IPS-15b (cell line): ENCODE results near the gene FBLN1.
"Not testable (repeated sequence)": the region's sequence is repeated elsewhere in the genome, so short reads cannot be mapped to it uniquely, and the experiment has no call there.

Experiments used
- H3K27me3 ChIP-seq: one replicate; pipeline ENCODE4 v1.6.1; 2013; ENCODE audit warnings: low read length; ENCODE audit not compliant: control insufficient read depth, insufficient read depth
- H3K36me3 ChIP-seq: one replicate; pipeline ENCODE4 v1.6.1; 2013; ENCODE audit warnings: low read length; ENCODE audit not compliant: control insufficient read depth, insufficient read depth
- H3K4me1 ChIP-seq: one replicate; pipeline ENCODE4 v1.6.1; 2013; ENCODE audit warnings: mild to moderate bottlenecking, low read length; ENCODE audit not compliant: control insufficient read depth, insufficient read depth
- H3K4me3 ChIP-seq: one replicate; pipeline ENCODE4 v1.5.1; 2013; ENCODE audit warnings: low read depth, low read length
- H3K9ac ChIP-seq: one replicate; pipeline ENCODE4 v1.6.1; 2013; ENCODE audit warnings: low read depth, mild to moderate bottlenecking, low read length
- H3K9me3 ChIP-seq: one replicate; pipeline ENCODE4 v1.6.1; 2013; ENCODE audit warnings: mild to moderate bottlenecking, low read length; ENCODE audit not compliant: control insufficient read depth, insufficient read depth

The FBLN1 gene

DNA sequence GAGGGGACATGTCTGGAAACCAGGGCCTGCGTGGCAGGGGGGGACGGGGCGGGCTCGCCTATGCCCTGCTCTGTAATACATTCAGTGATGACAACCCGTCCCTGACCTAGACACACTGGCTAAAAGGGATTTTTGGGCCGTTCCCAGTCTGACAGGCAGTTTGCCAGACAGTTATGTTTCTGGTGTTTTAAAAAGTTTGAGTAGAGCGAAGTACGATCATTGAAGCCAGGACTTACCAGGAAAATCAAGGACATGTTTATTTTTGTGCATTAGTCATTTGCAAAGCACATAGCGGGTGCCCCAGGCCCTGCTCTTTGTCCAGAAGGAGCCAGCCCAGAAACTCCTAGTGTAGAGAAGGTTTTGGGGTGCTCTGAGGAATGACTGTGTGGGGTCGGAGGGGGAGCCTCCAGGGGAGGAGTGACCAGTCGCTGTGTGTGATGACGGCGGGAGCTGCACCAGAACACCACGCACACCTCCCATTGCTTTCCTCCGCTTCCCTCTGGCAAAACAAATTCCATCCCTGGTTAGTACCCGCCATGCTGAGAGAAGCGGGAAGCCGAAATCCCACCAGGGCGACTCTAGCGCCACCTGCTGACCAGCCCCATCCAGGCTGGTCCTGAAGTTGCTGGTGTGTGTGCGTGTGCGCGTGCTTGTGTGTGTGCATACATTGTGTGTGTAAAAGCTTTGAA, 50.8 kb downstream of the FBLN1 start:
- H3K27me3 ChIP-seq, result no peaks in the 10 kb centered on the region
- peaks cover 24% of the 10 kb centered on the region for H3K36me3 ChIP-seq
- no peaks in the 10 kb centered on the region for H3K9me3 ChIP-seq
- H3K4me3 ChIP-seq, result no peak overlapping the region
- no peak overlapping the region for H3K9ac ChIP-seq
- no peaks in the 10 kb centered on the region for H3K4me1 ChIP-seq

DNA sequence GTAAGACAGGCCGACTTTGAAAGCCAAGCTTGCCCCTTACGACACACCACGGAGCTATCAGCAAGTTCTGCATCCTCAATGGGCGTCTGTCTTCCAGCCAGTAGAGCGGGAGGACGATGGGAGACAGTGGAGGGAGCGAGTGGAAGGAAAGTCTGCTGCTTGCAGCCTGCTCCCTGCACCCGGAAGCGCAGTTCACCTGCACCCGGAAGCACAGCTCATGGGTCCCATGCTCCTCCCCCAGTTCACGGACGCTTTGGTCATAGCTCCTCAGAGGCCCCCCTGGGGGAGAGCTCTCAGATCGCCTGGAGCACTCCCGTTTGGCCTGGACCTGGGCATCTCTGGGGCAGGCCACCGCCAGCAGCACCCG, 51.3 kb downstream of the FBLN1 start:
- Histone ChIP-seq H3K36me3 (peaks cover 19% of the 10 kb centered on the region), H3K9me3 (no peaks in the 10 kb centered on the region), H3K4me3 (no peak overlapping the region), H3K9ac (no peak overlapping the region), H3K27me3 (no peaks in the 10 kb centered on the region), H3K4me1 (no peaks in the 10 kb centered on the region)

DNA sequence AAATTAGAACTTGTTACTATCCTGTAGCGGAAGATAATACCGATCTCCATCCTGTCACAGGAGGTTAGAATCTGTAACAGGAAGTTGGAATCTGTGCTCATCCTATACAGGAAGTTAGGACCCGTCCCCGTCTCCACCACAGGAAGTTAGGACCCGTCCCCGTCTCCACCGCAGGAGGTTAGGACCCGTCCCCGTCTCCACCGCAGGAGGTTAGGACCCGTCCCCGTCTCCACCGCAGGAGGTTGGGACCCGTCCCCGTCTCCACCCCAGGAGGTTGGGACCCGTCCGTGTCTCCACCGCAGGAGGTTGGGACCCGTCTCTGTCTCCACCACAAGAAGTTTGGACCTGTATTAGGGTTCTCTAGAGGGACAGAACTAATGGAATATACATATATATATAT, 52.2 kb downstream of the FBLN1 start:
- Histone ChIP-seq H3K4me1 (no peaks in the 10 kb centered on the region), H3K36me3 (peaks cover 18% of the 10 kb centered on the region), H3K9ac (no peak overlapping the region), H3K4me3 (no peak overlapping the region), H3K9me3 (no peaks in the 10 kb centered on the region), H3K27me3 (no peaks in the 10 kb centered on the region)

DNA sequence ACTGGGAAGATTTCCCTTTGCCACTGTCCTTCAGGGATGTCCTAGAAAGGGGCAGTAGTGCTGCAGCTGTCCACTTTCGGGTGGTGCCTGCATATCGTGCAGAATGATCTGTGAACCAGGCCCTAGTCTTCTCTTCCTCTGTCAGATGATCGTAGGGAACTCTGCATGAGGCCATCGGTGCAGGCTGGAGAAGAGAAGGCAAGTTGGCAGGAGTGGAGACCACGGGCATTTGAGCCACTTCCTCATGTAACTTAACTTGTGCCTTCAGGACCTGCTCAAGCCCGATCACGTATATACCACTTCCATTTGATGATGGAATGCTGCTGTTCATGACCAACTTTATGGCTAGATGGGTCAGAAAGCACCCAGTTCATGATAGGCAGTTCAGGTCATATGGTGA, 55.2 kb downstream of the FBLN1 start:
- H3K9me3 ChIP-seq, H3K27me3 ChIP-seq, H3K4me3 ChIP-seq, H3K4me1 ChIP-seq, H3K9ac ChIP-seq: not testable (repeated sequence)
- peaks cover 18% of the 10 kb centered on the region for H3K36me3 ChIP-seq

DNA sequence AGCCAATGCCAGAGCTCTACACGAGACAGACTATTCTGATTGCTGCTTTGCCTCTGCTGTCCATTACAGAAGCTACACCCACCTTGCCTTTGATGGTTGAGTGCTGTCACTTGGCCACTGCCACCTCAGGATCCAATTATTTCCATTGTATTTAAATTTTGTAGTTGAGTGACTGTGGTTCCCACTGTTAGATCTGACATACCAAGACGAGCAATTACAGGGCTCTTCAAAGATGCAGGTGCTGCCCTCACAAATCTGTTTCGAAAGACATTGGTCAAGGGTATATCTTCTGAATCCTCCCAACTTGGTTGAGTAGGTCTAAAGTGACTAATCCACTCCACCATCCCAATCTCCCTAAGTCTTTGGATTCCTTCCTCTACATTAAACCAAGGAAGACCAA, 57.4 kb downstream of the FBLN1 start:
- H3K36me3 ChIP-seq, result peaks cover 22% of the 10 kb centered on the region
- H3K27me3 ChIP-seq, H3K9me3 ChIP-seq, H3K9ac ChIP-seq, H3K4me1 ChIP-seq, H3K4me3 ChIP-seq: not testable (repeated sequence)

DNA sequence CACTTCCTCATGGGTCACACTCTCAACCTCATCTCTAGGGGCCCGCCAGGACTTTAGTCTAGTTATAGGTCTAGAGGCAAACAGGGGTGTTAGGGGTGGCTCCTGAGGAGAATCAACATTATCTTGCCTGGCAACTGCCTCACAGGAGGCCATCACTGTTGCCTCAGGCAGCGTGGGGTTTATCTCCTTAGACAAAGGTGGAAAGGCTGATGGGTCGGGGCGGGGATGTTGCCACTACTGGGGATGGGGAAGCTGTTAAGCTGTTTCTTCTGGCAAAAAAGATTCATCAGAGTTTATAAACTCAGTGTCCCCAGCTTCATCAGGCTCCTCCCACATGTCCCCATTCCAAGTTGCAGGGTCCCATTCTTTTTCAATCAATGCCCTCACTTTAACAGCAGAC, 58.1 kb downstream of the FBLN1 start:
- H3K4me1 ChIP-seq, H3K9me3 ChIP-seq, H3K4me3 ChIP-seq, H3K27me3 ChIP-seq, H3K9ac ChIP-seq: not testable (repeated sequence)
- H3K36me3 ChIP-seq, result peaks cover 24% of the 10 kb centered on the region

DNA sequence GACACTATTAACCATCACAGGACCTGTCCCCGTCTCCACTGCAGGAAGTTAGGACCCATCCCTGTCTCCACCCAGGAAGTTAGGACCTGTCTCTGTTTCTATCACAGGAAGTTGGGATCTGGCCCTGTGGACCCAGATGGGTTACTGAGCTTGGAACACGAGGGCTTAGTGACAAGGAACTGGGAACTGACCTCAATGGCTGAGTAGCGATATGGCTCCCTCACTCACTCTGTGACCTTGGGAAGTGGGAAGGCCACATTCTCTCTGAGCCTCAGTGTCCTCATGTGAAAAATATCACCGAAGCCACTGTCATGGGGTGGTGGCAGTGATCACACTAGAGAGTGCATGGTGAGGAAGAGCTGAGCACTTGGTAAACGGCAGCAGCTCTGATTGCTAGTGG, 59.4 kb downstream of the FBLN1 start:
- Histone ChIP-seq H3K36me3 (peaks cover 24% of the 10 kb centered on the region), H3K4me1 (peaks cover 2% of the 10 kb centered on the region), H3K9me3 (no peaks in the 10 kb centered on the region), H3K4me3 (no peak overlapping the region), H3K27me3 (no peaks in the 10 kb centered on the region), H3K9ac (no peak overlapping the region)

DNA sequence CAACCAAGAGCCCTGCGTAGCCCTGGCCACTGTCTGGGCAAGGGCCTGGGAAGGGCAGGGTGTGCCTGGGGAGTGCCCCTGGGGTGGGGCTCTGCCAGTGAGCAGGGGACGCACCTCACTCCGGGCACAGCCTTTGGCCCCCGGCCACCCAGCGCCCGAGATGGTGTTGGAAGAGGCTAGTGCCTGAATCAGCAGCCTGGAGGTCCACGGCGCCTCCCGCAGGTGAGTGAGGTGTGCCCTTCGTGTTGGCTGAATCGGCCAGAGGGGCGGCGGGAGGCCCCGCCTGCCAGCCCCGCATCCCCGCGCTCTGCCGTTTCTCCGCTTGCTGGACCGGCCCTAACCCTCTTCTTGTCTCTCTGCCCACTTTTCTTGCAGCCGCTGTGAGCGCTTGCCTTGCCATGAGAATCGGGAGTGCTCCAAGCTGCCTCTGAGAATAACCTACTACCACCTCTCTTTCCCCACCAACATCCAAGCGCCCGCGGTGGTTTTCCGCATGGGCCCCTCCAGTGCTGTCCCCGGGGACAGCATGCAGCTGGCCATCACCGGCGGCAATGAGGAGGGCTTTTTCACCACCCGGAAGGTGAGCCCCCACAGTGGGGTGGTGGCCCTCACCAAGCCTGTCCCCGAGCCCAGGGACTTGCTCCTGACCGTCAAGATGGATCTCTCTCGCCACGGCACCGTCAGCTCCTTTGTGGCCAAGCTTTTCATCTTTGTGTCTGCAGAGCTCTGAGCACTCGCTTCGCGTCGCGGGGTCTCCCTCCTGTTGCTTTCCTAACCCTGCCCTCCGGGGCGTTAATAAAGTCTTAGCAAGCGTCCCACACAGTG, 60.1 kb downstream of the FBLN1 start:
- H3K27me3 ChIP-seq, result no peaks in the 10 kb centered on the region
- H3K9me3 ChIP-seq, result no peaks in the 10 kb centered on the region
- H3K4me1 ChIP-seq, result peaks cover 2% of the 10 kb centered on the region
- H3K4me3 ChIP-seq, result no peak overlapping the region
- no peak overlapping the region for H3K9ac ChIP-seq
- peaks cover 24% of the 10 kb centered on the region for H3K36me3 ChIP-seq

DNA sequence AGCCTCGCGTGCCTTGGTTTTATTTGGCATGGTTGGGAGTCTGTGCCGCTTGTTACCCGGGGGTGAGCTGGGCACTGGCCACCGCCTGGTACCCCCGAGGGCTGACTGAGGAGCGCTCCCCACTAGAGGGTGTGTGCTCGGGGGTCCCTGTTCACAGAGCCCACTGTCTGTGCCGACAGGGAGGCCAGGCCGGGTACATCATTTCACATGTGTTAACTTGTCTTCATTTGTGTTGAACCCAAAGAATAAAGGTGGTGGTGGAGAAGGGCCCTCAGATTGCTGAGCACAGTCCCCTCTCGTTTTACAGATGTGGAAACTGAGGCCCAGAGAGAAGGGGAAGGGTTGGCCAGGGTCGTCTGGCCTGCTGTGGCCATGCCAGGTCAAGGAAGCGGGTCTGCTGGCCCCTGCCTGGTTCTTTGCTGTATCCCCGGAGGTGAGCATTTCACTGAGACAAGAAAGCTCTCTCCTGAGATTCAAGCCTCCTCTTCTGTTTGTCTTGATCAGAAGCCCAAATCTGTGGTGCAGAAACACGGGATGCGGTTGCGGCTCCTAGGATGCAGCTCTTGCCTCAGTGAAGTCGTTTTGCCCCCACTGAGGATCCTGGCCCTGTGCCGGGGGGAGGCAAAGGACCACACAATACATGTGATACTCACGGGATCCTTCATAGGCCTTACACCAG, 60.8 kb downstream of the FBLN1 start:
- Histone ChIP-seq H3K27me3 (no peaks in the 10 kb centered on the region), H3K4me3 (no peak overlapping the region), H3K9me3 (no peaks in the 10 kb centered on the region), H3K9ac (no peak overlapping the region), H3K36me3 (peaks cover 19% of the 10 kb centered on the region), H3K4me1 (peaks cover 2% of the 10 kb centered on the region)

DNA sequence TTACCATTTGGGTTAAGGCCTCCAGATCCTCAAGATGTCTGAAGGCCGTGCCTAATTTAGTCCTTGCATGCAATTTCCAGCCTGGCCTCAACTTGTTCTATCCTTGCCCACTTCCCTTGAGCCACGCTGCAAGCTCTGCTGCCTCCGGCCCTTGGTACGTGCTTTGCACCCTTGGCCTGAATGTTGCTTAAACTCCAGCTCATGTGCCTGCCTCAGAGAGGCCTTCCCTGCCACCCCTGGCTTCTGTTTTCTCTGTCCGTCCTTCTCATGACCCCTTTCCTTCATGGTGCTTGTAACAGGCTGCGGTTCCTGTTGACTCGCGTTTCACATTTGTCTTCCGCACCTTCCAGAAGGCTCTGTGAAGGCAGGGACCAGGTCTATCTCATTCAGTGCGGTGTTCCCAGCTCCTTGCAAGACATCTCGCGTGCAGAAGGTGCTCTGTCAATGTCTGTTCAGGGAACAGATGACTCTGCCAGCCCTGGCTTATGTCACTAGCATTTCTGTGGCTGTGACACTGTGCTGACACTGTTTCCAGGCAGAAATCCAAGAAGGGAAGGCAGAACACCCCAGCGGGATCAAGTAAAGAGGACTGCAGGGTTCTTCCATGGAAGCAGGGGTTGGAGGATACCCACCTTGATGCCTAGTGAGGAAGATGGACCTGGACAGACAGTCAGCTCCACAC, 61.8 kb downstream of the FBLN1 start:
- Histone ChIP-seq H3K27me3 (no peaks in the 10 kb centered on the region), H3K4me1 (peaks cover 2% of the 10 kb centered on the region), H3K36me3 (peaks cover 19% of the 10 kb centered on the region), H3K9me3 (no peaks in the 10 kb centered on the region), H3K9ac (no peak overlapping the region), H3K4me3 (no peak overlapping the region)

DNA sequence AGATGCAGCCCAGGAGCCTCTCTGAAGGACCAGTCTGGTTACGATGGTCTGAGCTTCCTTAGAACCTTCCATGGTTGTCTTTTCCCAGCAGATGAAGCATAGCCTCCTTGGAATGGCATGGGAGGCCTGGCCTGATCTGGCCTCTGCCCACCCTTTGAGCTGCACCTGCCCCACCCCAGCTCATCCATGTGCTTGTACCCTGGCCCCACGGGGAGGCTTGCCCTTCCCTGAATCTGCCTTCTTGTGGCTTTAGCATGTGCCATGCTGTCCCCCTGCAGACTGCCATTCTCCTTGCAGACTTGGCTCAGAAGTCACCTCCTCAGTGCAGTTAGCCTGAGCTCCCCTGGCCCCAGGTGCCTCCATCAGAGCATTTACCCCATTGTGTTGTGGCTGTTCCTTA, 62.5 kb downstream of the FBLN1 start:
- H3K4me1 ChIP-seq, result peaks cover 2% of the 10 kb centered on the region
- H3K4me3 ChIP-seq, result no peak overlapping the region
- H3K36me3 ChIP-seq, result peaks cover 16% of the 10 kb centered on the region
- no peaks in the 10 kb centered on the region for H3K9me3 ChIP-seq
- H3K9ac ChIP-seq, result no peak overlapping the region
- H3K27me3 ChIP-seq, result no peaks in the 10 kb centered on the region
